ENCODE data around the gene LRIT2.

The LRIT2 gene

GRCh38 chr10:84225427-84226173, at the start of gene LRIT2:
Gene LRIT2 (minus strand): TSS chr10:84225544. CDS start chr10:84225520, 24 bp downstream.
- DNase-seq (ENCODE audit: low spot score) = no peak

GRCh38 chr10:84270708-84271107, 45.4 kb upstream of the LRIT2 start:
- DNase-seq (ENCODE audit: low spot score) = no peak

- no peak for DNase-seq (ENCODE audit: low spot score)
Observed at GRCh38 chr10:84269773-84270172, 44.4 kb upstream of the LRIT2 start.

GRCh38 chr10:84269162-84269561, 43.8 kb upstream of the LRIT2 start:
- no peak for DNase-seq (ENCODE audit: low spot score)

- peak; percentile 69 for DNase-seq (ENCODE audit: low spot score)
Observed at GRCh38 chr10:84267503-84268126, 42.3 kb upstream of the LRIT2 start.

GRCh38 chr10:84265418-84265817, 40.1 kb upstream of the LRIT2 start:
- DNase-seq (ENCODE audit: low spot score) = no peak

- peak; percentile 81 for DNase-seq (ENCODE audit: low spot score)
Observed at GRCh38 chr10:84264611-84265141, 39.3 kb upstream of the LRIT2 start.

- peak; percentile 10 for DNase-seq (ENCODE audit: low spot score)
Observed at GRCh38 chr10:84263716-84264115, 38.4 kb upstream of the LRIT2 start.

GRCh38 chr10:84262190-84262956, 37.0 kb upstream of the LRIT2 start:
- peak; percentile 19 for DNase-seq (ENCODE audit: low spot score)

GRCh38 chr10:84261236-84261915, 36.0 kb upstream of the LRIT2 start:
- peak; percentile 24 for DNase-seq (ENCODE audit: low spot score)

- peak; percentile 27 for DNase-seq (ENCODE audit: low spot score)
Observed at GRCh38 chr10:84258034-84258695, 32.8 kb upstream of the LRIT2 start.

- no peak for DNase-seq (ENCODE audit: low spot score)
Observed at GRCh38 chr10:84257343-84258020, 32.1 kb upstream of the LRIT2 start.

- peak; percentile 84 for DNase-seq (ENCODE audit: low spot score)
Observed at GRCh38 chr10:84256510-84257342, 31.4 kb upstream of the LRIT2 start.

GRCh38 chr10:84254552-84255478, 29.5 kb upstream of the LRIT2 start:
- peak; percentile 28 for DNase-seq (ENCODE audit: low spot score)

GRCh38 chr10:84248794-84249193, 23.4 kb upstream of the LRIT2 start:
- DNase-seq (ENCODE audit: low spot score) = no peak

- no peak for DNase-seq (ENCODE audit: low spot score)
Observed at GRCh38 chr10:84247496-84247895, 22.2 kb upstream of the LRIT2 start.

- peak; percentile 71 for DNase-seq (ENCODE audit: low spot score)
Observed at GRCh38 chr10:84244651-84245270, 19.4 kb upstream of the LRIT2 start, which contains the start of gene RGR. Gene RGR (plus strand): TSS chr10:84245053. CDS start chr10:84245091, 38 bp downstream.

- no peak for DNase-seq (ENCODE audit: low spot score)
Observed at GRCh38 chr10:84243759-84244158, 18.4 kb upstream of the LRIT2 start.

Measured in ecto neural progenitor cell (in vitro differentiated cells).